SK-N-SH treated with all-trans-retinoic acid at 6 μM for 48 hours (cell line): ENCODE results near the gene LRRC52.

ENCODE experiments used
- ATAC-seq: fragments of 200-7000 bp; cut with Tn5 transposase; 3 replicates; pipeline ENCODE4 v1.9.1; 2020; ENCODE audit warnings: mild to moderate bottlenecking, moderate library complexity
- ARNTL ChIP-seq: fragments of 450-650 bp; formaldehyde crosslinking; IDR thresholded peaks from 2 replicates; pipeline ENCODE4 v1.5.0; 2020; ENCODE audit warnings: low read depth, mild to moderate bottlenecking, moderate library complexity, borderline replicate concordance
- BACH2 ChIP-seq: fragments of 250-450 bp; sonication (Bioruptor Pico); IDR thresholded peaks from 2 replicates; pipeline ENCODE4 v1.9.0; 2021; ENCODE audit warnings: mild to moderate bottlenecking, borderline replicate concordance
- CSDC2 ChIP-seq: fragments of 250-450 bp; sonication (Bioruptor Pico); IDR thresholded peaks from 2 replicates; pipeline ENCODE4 v1.5.0; 2020; ENCODE audit warnings: mild to moderate bottlenecking, moderate library complexity
- ESRRG ChIP-seq: fragments of 250-450 bp; sonication (Bioruptor Pico); IDR thresholded peaks from 2 replicates; pipeline ENCODE4 v1.6.1; 2021; ENCODE audit warnings: mild to moderate bottlenecking
- GLIS3 ChIP-seq: fragments of 250-450 bp; sonication (Bioruptor Pico); IDR thresholded peaks from 2 replicates; pipeline ENCODE4 v1.5.0; 2020; ENCODE audit warnings: mild to moderate bottlenecking, moderate library complexity
- ISL1 ChIP-seq: fragments of 250-450 bp; sonication (Bioruptor Pico); IDR thresholded peaks from 2 replicates; pipeline ENCODE4 v2.1.2; 2022; ENCODE audit warnings: mild to moderate bottlenecking, moderate library complexity
- OSR1 ChIP-seq: fragments of 250-450 bp; sonication (Bioruptor Pico); IDR thresholded peaks from 2 replicates; pipeline ENCODE4 v1.8.0; 2022; ENCODE audit warnings: moderate library complexity, mild to moderate bottlenecking, inconsistent platforms
- PPARA ChIP-seq: fragments of 250-450 bp; sonication (Bioruptor Pico); IDR thresholded peaks from 2 replicates; pipeline ENCODE4 v1.5.0; 2020; ENCODE audit warnings: mild to moderate bottlenecking, borderline replicate concordance
- RARB ChIP-seq: fragments of 250-450 bp; sonication (Bioruptor Pico); IDR thresholded peaks from 2 replicates; pipeline ENCODE4 v1.8.0; 2021; ENCODE audit warnings: mild to moderate bottlenecking, moderate library complexity
- SNAI2 ChIP-seq: fragments of 250-450 bp; sonication (Bioruptor Pico); IDR thresholded peaks from 2 replicates; pipeline ENCODE4 v1.5.0; 2020; ENCODE audit warnings: mild to moderate bottlenecking, moderate library complexity
- TCF4 ChIP-seq: fragments of 250-450 bp; sonication (Bioruptor Pico); IDR thresholded peaks from 2 replicates; pipeline ENCODE4 v1.8.0; 2021; ENCODE audit warnings: mild to moderate bottlenecking, moderate library complexity, borderline replicate concordance
- TOX ChIP-seq: fragments of 250-450 bp; sonication (Bioruptor Pico); IDR thresholded peaks from 2 replicates; pipeline ENCODE4 v1.8.0; 2021; ENCODE audit warnings: mild to moderate bottlenecking, moderate library complexity, borderline replicate concordance
- ZC3H10 ChIP-seq: fragments of 250-450 bp; sonication (Bioruptor Pico); IDR thresholded peaks from 2 replicates; pipeline ENCODE4 v1.5.1; 2021; ENCODE audit warnings: mild to moderate bottlenecking, moderate library complexity
- ZNF70 ChIP-seq: fragments of 450-650 bp; formaldehyde crosslinking; IDR thresholded peaks from 2 replicates; pipeline ENCODE4 v1.5.0; 2020; ENCODE audit warnings: mild to moderate bottlenecking, moderate library complexity
- ZNF8 ChIP-seq: fragments of 450-650 bp; formaldehyde crosslinking; IDR thresholded peaks from 2 replicates; pipeline ENCODE4 v1.5.0; 2020; ENCODE audit warnings: mild to moderate bottlenecking, moderate library complexity
- TF ChIP-seq, protein P1 (sequence below): fragments of 250-450 bp; sonication (Bioruptor Pico); IDR thresholded peaks from 2 replicates; pipeline ENCODE4 v1.5.1; 2020; ENCODE audit warnings: low read depth, mild to moderate bottlenecking, moderate library complexity
- TF ChIP-seq, protein P2 (sequence below): fragments of 250-450 bp; sonication (Bioruptor Pico); IDR thresholded peaks from 2 replicates; pipeline ENCODE4 v1.5.1; 2021; ENCODE audit warnings: mild to moderate bottlenecking, moderate library complexity
- TF ChIP-seq, protein P3 (sequence below): fragments of 250-450 bp; sonication (Bioruptor Pico); IDR thresholded peaks from 2 replicates; pipeline ENCODE4 v1.8.0; 2020; ENCODE audit warnings: mild to moderate bottlenecking, moderate library complexity, borderline replicate concordance
- TF ChIP-seq, protein P4 (sequence below): fragments of 250-450 bp; sonication (Bioruptor Pico); IDR thresholded peaks from 2 replicates; pipeline ENCODE4 v1.5.0; 2020; ENCODE audit warnings: mild to moderate bottlenecking, moderate library complexity
- TF ChIP-seq, protein P5 (sequence below): fragments of 250-450 bp; sonication (Bioruptor Pico); IDR thresholded peaks from 2 replicates; pipeline ENCODE4 v1.8.0; 2021; ENCODE audit warnings: low read depth, mild to moderate bottlenecking, moderate library complexity, borderline replicate concordance

Gene LRRC52

DNA sequence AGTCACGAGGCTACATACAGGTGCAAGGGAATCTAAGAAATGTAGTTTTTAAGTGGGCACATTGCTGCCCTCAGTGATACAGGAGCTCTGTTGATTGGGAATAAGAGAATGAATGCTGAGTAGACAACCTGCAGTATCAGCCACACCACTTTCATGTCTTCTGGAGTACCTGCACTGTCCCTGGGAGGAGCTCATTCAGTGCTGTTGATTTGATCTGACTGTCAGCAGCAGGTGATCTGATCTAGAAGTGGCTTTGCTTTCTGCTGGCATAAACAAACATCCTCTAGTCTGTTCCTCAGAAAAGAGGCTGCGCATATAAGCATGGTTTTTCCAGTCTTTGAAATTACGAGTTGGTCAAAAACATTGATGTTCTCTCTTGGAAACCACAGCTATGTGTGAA, 35.5 kb upstream of the LRRC52 start:
- TF ChIP-seq, protein P1, sequence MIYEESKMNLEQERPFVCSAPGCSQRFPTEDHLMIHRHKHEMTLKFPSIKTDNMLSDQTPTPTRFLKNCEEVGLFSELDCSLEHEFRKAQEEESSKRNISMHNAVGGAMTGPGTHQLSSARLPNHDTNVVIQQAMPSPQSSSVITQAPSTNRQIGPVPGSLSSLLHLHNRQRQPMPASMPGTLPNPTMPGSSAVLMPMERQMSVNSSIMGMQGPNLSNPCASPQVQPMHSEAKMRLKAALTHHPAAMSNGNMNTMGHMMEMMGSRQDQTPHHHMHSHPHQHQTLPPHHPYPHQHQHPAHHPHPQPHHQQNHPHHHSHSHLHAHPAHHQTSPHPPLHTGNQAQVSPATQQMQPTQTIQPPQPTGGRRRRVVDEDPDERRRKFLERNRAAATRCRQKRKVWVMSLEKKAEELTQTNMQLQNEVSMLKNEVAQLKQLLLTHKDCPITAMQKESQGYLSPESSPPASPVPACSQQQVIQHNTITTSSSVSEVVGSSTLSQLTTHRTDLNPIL: no peak
- no peak for ATAC-seq

DNA sequence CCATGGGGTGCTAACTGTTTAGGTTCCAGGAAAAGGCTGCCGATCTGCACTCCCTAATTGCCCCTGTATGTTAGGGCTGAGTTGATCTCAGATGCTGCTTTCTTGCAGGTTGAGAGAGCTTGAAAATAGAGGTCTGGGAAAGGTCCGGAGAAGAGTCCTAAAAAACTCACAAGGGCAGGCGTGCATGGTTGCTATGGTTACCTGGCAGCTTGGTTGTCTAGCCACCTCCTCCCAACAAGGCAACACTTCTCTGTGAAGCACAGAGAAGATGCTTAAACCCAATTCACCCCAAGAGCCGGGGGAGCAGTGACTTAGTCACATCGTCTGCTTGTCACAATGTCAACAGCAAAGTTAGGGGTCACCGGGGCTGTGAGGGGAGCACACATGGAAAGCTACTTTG, 31.0 kb upstream of the LRRC52 start:
- ATAC-seq: no peak
- TF ChIP-seq, protein P2, sequence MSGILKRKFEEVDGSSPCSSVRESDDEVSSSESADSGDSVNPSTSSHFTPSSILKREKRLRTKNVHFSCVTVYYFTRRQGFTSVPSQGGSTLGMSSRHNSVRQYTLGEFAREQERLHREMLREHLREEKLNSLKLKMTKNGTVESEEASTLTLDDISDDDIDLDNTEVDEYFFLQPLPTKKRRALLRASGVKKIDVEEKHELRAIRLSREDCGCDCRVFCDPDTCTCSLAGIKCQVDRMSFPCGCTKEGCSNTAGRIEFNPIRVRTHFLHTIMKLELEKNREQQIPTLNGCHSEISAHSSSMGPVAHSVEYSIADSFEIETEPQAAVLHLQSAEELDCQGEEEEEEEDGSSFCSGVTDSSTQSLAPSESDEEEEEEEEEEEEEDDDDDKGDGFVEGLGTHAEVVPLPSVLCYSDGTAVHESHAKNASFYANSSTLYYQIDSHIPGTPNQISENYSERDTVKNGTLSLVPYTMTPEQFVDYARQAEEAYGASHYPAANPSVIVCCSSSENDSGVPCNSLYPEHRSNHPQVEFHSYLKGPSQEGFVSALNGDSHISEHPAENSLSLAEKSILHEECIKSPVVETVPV: no peak
- TF ChIP-seq, protein P1: no peak
- TF ChIP-seq BACH2: no peak
- TF ChIP-seq PPARA: no peak
- TF ChIP-seq, protein P3, sequence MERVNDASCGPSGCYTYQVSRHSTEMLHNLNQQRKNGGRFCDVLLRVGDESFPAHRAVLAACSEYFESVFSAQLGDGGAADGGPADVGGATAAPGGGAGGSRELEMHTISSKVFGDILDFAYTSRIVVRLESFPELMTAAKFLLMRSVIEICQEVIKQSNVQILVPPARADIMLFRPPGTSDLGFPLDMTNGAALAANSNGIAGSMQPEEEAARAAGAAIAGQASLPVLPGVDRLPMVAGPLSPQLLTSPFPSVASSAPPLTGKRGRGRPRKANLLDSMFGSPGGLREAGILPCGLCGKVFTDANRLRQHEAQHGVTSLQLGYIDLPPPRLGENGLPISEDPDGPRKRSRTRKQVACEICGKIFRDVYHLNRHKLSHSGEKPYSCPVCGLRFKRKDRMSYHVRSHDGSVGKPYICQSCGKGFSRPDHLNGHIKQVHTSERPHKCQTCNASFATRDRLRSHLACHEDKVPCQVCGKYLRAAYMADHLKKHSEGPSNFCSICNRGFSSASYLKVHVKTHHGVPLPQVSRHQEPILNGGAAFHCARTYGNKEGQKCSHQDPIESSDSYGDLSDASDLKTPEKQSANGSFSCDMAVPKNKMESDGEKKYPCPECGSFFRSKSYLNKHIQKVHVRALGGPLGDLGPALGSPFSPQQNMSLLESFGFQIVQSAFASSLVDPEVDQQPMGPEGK (CRISPR knock-in tag): no peak
- TF ChIP-seq OSR1 (CRISPR knock-in tag): no peak
- no peak for TF ChIP-seq TCF4 (CRISPR knock-in tag)
- TF ChIP-seq GLIS3 (CRISPR knock-in tag): no peak
- TF ChIP-seq ZNF8 (CRISPR knock-in tag): no peak
- no peak for TF ChIP-seq ISL1 (CRISPR knock-in tag)
- no peak for TF ChIP-seq ZNF70 (CRISPR knock-in tag)
- TF ChIP-seq, protein P4, sequence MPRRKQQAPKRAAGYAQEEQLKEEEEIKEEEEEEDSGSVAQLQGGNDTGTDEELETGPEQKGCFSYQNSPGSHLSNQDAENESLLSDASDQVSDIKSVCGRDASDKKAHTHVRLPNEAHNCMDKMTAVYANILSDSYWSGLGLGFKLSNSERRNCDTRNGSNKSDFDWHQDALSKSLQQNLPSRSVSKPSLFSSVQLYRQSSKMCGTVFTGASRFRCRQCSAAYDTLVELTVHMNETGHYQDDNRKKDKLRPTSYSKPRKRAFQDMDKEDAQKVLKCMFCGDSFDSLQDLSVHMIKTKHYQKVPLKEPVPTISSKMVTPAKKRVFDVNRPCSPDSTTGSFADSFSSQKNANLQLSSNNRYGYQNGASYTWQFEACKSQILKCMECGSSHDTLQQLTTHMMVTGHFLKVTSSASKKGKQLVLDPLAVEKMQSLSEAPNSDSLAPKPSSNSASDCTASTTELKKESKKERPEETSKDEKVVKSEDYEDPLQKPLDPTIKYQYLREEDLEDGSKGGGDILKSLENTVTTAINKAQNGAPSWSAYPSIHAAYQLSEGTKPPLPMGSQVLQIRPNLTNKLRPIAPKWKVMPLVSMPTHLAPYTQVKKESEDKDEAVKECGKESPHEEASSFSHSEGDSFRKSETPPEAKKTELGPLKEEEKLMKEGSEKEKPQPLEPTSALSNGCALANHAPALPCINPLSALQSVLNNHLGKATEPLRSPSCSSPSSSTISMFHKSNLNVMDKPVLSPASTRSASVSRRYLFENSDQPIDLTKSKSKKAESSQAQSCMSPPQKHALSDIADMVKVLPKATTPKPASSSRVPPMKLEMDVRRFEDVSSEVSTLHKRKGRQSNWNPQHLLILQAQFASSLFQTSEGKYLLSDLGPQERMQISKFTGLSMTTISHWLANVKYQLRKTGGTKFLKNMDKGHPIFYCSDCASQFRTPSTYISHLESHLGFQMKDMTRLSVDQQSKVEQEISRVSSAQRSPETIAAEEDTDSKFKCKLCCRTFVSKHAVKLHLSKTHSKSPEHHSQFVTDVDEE (CRISPR knock-in tag): no peak
- TF ChIP-seq ZC3H10: no peak
- TF ChIP-seq SNAI2: no peak
- TF ChIP-seq TOX (CRISPR knock-in tag): no peak
- TF ChIP-seq RARB (CRISPR knock-in tag): no peak
- no peak for TF ChIP-seq CSDC2 (CRISPR knock-in tag)

DNA sequence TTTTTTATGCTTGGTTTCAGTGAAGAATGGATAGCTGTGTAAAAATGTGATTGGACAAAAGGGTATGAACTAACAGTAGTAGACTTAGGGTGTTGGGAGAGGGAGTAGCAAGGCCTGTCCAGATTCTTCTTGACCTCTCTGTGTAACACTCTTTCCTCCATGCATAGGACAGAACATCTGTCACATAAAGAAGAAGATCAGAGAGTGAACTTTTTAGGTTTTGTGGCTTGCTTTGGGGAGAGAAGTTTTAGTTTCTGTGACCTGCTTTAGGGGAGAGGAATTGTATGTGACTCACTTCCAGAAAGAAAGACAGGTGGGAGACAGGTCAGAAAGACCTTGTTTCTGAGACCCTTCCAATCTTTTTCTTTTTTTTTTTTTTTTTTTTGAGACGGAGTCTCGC, 27.3 kb upstream of the LRRC52 start:
- TF ChIP-seq RARB (CRISPR knock-in tag) (no peak), BACH2 (no peak), TCF4 (CRISPR knock-in tag) (no peak), ZNF8 (CRISPR knock-in tag) (no peak), GLIS3 (CRISPR knock-in tag) (no peak), ESRRG (CRISPR knock-in tag) (no peak), ARNTL (no peak), CSDC2 (CRISPR knock-in tag) (no peak), SNAI2 (no peak)
- TF ChIP-seq, protein P5, sequence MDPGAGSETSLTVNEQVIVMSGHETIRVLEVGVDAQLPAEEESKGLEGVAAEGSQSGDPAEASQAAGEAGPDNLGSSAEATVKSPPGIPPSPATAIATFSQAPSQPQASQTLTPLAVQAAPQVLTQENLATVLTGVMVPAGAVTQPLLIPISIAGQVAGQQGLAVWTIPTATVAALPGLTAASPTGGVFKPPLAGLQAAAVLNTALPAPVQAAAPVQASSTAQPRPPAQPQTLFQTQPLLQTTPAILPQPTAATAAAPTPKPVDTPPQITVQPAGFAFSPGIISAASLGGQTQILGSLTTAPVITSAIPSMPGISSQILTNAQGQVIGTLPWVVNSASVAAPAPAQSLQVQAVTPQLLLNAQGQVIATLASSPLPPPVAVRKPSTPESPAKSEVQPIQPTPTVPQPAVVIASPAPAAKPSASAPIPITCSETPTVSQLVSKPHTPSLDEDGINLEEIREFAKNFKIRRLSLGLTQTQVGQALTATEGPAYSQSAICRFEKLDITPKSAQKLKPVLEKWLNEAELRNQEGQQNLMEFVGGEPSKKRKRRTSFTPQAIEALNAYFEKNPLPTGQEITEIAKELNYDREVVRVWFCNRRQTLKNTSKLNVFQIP (CRISPR knock-in tag): no peak
- TF ChIP-seq, protein P4 (CRISPR knock-in tag): no peak
- TF ChIP-seq, protein P3 (CRISPR knock-in tag): no peak
- TF ChIP-seq, protein P1: no peak
- ATAC-seq: no peak
